CD14-positive monocyte (primary cell): ENCODE results near the gene VAV2. TPM values are rescaled to one million over a fixed set of nuclear protein-coding genes. Genes with fewer than 3 reads are reported as not detected.

Experiments
- DNase-seq, 3 donors: peaks; one replicate each; pipeline ENCODE4 v3.0.0-alpha.2; 2011 to 2022
- H2AFZ ChIP-seq: 2 replicates; pipeline ENCODE4 v1.6.0; 2012; ENCODE audit warnings: mild to moderate bottlenecking, low read depth, low read length, inconsistent platforms; ENCODE audit not compliant: insufficient read depth, poor library complexity, severe bottlenecking
- H3K27ac ChIP-seq, 2 donors: 1 replicate in 1 of 2; 2 replicates in 1 of 2; pipeline ENCODE4 v1.5.1; 2012 to 2013; ENCODE audit warnings: low read length in 2 of 2, control low read depth in 1 of 2, inconsistent platforms in 1 of 2, low read depth in 1 of 2, mild to moderate bottlenecking in 1 of 2
- H3K27me3 ChIP-seq, 2 donors: one replicate each; pipeline versions ENCODE4 v1.6.0 to v1.6.1; 2011 to 2013; ENCODE audit warnings: low read length in 2 of 2; ENCODE audit not compliant: control insufficient read depth in 2 of 2, insufficient read depth in 2 of 2
- H3K36me3 ChIP-seq, 2 donors: replicated peaks in 1 of 2; 1 replicate in 1 of 2; 2 replicates in 1 of 2; pipeline versions ENCODE4 v1.5.1 to v1.6.1; 2012 to 2013; ENCODE audit warnings: low read length in 2 of 2, control low read depth in 1 of 2, inconsistent platforms in 1 of 2, mild to moderate bottlenecking in 1 of 2; ENCODE audit not compliant: insufficient read depth in 2 of 2, control insufficient read depth in 1 of 2
- H3K4me1 ChIP-seq, 2 donors: 1 replicate in 1 of 2; 2 replicates in 1 of 2; pipeline versions ENCODE4 v1.5.1 to v1.6.1; 2012 to 2013; ENCODE audit warnings: low read length in 2 of 2, control low read depth in 1 of 2, inconsistent platforms in 1 of 2, mild to moderate bottlenecking in 1 of 2, moderate library complexity in 1 of 2; ENCODE audit not compliant: insufficient read depth in 2 of 2, control insufficient read depth in 1 of 2
- H3K4me2 ChIP-seq: replicated peaks from 2 replicates; pipeline ENCODE3; 2012; ENCODE audit warnings: low read length, moderate library complexity, mild to moderate bottlenecking; ENCODE audit not compliant: poor library complexity, severe bottlenecking; ENCODE audit errors: extremely low read depth
- H3K4me3 ChIP-seq, 3 experiments: fragments of 200-600 bp in 1 of 3; sonication (generic) in 1 of 3; replicated peaks in 1 of 3; 1 replicate in 2 of 3; 2 replicates in 1 of 3; pipeline ENCODE4 v1.5.1; 2011 to 2013; ENCODE audit warnings: low read length in 3 of 3, mild to moderate bottlenecking in 3 of 3, control low read depth in 2 of 3, low read depth in 2 of 3, inconsistent platforms in 1 of 3, moderate library complexity in 1 of 3
- H3K79me2 ChIP-seq: 2 replicates; pipeline ENCODE4 v1.6.0; 2012; ENCODE audit warnings: mild to moderate bottlenecking, control low read depth, inconsistent platforms, low read length, moderate library complexity; ENCODE audit not compliant: insufficient read depth
- H3K9ac ChIP-seq: 2 replicates; pipeline ENCODE4 v1.6.0; 2017; ENCODE audit warnings: low read length, mild to moderate bottlenecking; ENCODE audit not compliant: insufficient read depth, poor library complexity, severe bottlenecking
- H3K9me3 ChIP-seq, 2 donors: replicated peaks in 1 of 2; 1 replicate in 1 of 2; 2 replicates in 1 of 2; pipeline versions ENCODE4 v1.5.1 to v1.6.1; 2012 to 2013; ENCODE audit warnings: low read length in 2 of 2, control low read depth in 1 of 2; ENCODE audit not compliant: control insufficient read depth in 1 of 2, insufficient read depth in 1 of 2
- H4K20me1 ChIP-seq: 2 replicates; pipeline ENCODE4 v1.6.0; 2012; ENCODE audit warnings: mild to moderate bottlenecking, low read length, control low read depth, moderate library complexity; ENCODE audit not compliant: insufficient read depth
- H3K27ac Mint-ChIP-seq, 7 donors: one replicate each; pipeline ENCODE4 v1.8.0; 2020; ENCODE audit warnings: mild to moderate bottlenecking in 7 of 7, mixed read lengths in 7 of 7, moderate library complexity in 6 of 7, inconsistent platforms in 2 of 7
- H3K27me3 Mint-ChIP-seq, 3 donors: one replicate each; pipeline ENCODE4 v1.8.0; 2021 to 2022; ENCODE audit warnings: low read depth in 3 of 3, mild to moderate bottlenecking in 3 of 3, mixed read lengths in 3 of 3, moderate library complexity in 3 of 3, inconsistent platforms in 1 of 3
- H3K36me3 Mint-ChIP-seq, 2 donors: one replicate each; pipeline ENCODE4 v1.8.0; 2020; ENCODE audit warnings: mixed read lengths in 2 of 2, inconsistent platforms in 1 of 2, mild to moderate bottlenecking in 1 of 2
- H3K4me1 Mint-ChIP-seq: one replicate; pipeline ENCODE4 v1.8.0; 2020; ENCODE audit warnings: mild to moderate bottlenecking, mixed read lengths
- H3K4me3 Mint-ChIP-seq, 2 donors: one replicate each; pipeline ENCODE4 v1.8.0; 2020; ENCODE audit warnings: mild to moderate bottlenecking in 2 of 2, mixed read lengths in 2 of 2, moderate library complexity in 1 of 2
- H3K9me3 Mint-ChIP-seq, 7 donors: one replicate each; pipeline ENCODE4 v1.8.0; 2020 to 2022; ENCODE audit warnings: mixed read lengths in 7 of 7, mild to moderate bottlenecking in 6 of 7, moderate library complexity in 6 of 7, inconsistent platforms in 2 of 7
- WGBS: methylation state at CpG from one replicate; pipeline ENCODE4 v1.1.5; 2013; ENCODE audit warnings: missing lambda C conversion rate; ENCODE audit not compliant: insufficient coverage; 5-methylcytosine and 5-hydroxymethylcytosine counted together
- intact Hi-C, 2 donors: fragments of 100-400 bp; cut with micrococcal nuclease; formaldehyde crosslinking; loops; one replicate each; pipeline versions ENCODE4 v1.15.0 to v1.15.1; 2023
- polyA plus RNA-seq, 3 donors: library from polyadenylated mRNA; depleted of rRNA in 1 of 3; unstranded in 2 of 3; stranded (reverse) in 1 of 3; fragments of 300-500 nt in 2 of 3; fragments of >200 nt in 1 of 3; fragmentation: Illumina TruSeq in 2 of 3; gene quantifications; 1 replicate in 2 of 3; 2 replicates in 1 of 3; pipeline ENCODE4 v1.2.3, GENCODE V29; 2012 to 2021
- TF ChIP-seq, protein P1 (sequence below): fragments of 200-600 bp; IDR thresholded peaks from one replicate; pipeline ENCODE4 v1.8.0; 2022; ENCODE audit warnings: antibody characterized with exemption, mild to moderate bottlenecking

Gene VAV2
- polyA plus RNA-seq, 3 donors: 2.3 to 13.6 (median 2.3) TPM

DNA sequence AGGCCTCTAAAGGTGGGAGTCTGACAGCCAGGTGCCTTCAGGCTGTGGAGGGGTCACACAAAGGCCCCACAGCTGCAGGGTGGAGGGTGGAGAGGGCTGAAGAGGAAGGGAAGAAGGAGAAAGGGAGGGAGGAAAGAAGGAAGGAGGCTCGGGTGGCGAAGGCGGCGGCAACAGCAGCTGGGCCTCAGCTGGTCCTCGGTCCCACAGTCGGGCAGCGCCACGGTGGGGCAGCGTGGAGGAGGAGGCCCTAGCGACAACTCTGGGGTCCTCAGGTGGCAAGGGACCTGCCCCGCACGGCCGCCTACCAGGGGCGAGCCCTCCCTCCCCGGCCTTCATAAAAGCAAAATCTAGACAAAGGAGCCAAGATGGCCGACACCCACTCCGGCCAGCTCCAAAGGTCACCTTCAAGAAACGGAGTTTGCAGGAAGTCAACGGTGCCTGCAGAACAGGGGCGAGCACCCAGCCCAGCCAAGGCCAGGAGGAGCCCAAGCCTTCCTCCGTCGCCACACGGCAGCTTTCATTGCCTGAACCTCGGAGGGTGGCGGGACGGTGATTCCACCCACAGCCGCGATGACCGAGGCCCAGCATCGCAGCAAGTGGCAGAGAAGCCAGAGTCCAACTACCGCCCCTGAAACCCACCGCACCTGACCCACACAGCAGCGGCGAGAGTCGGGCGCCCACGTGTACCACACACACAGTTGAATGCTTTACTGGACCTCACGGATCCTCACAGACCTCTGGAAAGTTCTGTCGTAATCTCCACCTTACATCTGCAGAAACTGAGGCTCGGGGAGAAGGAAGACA lies 98.7 kb downstream of the VAV2 start:
- H3K4me2 ChIP-seq: no peak overlapping the region
- H3K36me3 Mint-ChIP-seq: peaks cover 8 to 23% of the 10 kb centered on the region in 2 donors
- peaks cover 9% of the 10 kb centered on the region for H4K20me1 ChIP-seq
- no peak for DNase-seq
- H3K27ac Mint-ChIP-seq: peak overlapping the region in 4 of 7 donors; percentile 2 to 68 (median 26)
- no peak overlapping the region for H3K4me3 Mint-ChIP-seq
- peaks cover 0 to 2% (median 0%) of the 10 kb centered on the region in 7 donors for H3K9me3 Mint-ChIP-seq
- no peaks in the 10 kb centered on the region for H3K9me3 ChIP-seq
- no peaks in the 10 kb centered on the region for H3K27me3 ChIP-seq
- TF ChIP-seq, protein P1, sequence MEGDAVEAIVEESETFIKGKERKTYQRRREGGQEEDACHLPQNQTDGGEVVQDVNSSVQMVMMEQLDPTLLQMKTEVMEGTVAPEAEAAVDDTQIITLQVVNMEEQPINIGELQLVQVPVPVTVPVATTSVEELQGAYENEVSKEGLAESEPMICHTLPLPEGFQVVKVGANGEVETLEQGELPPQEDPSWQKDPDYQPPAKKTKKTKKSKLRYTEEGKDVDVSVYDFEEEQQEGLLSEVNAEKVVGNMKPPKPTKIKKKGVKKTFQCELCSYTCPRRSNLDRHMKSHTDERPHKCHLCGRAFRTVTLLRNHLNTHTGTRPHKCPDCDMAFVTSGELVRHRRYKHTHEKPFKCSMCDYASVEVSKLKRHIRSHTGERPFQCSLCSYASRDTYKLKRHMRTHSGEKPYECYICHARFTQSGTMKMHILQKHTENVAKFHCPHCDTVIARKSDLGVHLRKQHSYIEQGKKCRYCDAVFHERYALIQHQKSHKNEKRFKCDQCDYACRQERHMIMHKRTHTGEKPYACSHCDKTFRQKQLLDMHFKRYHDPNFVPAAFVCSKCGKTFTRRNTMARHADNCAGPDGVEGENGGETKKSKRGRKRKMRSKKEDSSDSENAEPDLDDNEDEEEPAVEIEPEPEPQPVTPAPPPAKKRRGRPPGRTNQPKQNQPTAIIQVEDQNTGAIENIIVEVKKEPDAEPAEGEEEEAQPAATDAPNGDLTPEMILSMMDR: no peak
- no peaks in the 10 kb centered on the region for H3K4me1 ChIP-seq
- WGBS: 95% methylated on average over 40 of the region's 40 CpGs
- H3K27me3 Mint-ChIP-seq: peaks cover 0 to 4% (median 0%) of the 10 kb centered on the region in 3 donors
- no peak overlapping the region for H2AFZ ChIP-seq
- no peak overlapping the region for H3K9ac ChIP-seq
- no peak overlapping the region for H3K4me3 ChIP-seq
- no peaks in the 10 kb centered on the region for H3K79me2 ChIP-seq
- no peak overlapping the region for H3K27ac ChIP-seq
- peaks cover 0 to 6% of the 10 kb centered on the region in 2 donors for H3K36me3 ChIP-seq
- H3K4me1 Mint-ChIP-seq: no peaks in the 10 kb centered on the region
- intact Hi-C loops: no loop called here

DNA sequence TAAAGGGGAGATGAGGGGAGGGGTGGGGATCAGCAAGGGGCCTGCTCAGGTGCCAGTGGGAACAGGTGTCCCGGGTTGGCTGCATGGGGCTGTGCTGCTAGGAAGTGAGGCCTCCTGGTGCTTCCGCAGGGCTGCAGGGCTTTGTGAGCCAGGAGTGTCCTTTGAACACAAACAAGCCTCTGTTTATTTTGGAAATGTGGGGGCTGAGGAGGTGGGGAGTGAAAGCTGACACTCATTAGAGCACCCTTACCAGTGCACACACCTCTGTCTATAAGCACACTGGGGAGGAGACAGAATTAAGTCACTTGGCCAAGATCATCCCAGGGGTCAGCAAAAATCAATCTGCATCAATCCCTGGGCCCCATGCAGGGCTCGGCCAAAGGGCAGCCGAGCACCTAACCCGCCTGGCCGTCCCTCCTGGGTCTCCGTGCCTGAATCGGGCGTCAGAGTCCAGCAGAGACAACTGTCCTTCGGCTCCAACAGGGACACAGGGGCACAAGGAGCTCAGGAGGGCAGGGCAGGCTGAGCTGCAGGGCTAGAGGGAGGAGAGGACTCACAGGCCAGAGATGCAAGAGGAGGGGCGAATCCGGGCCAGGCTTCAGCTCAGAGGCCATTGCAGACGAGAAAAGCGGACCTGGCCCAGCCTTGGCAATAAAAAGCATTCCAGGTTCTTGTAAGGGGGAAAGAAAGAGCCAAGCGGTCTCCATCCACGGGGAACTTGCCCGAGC lies 99.8 kb downstream of the VAV2 start:
- H3K4me3 Mint-ChIP-seq: no peak overlapping the region
- H3K4me1 Mint-ChIP-seq: no peaks in the 10 kb centered on the region
- H3K27ac ChIP-seq: no peak overlapping the region
- no peaks in the 10 kb centered on the region for H3K27me3 ChIP-seq
- intact Hi-C loops: no loop called here
- no peak overlapping the region for H3K9ac ChIP-seq
- H3K4me1 ChIP-seq: no peaks in the 10 kb centered on the region
- 89% methylated on average over 13 of the region's 17 CpGs for WGBS
- H3K36me3 Mint-ChIP-seq: peaks cover 11 to 27% of the 10 kb centered on the region in 2 donors
- peak overlapping the region in 2 of 7 donors; percentile 34 to 44 for H3K27ac Mint-ChIP-seq
- H3K9me3 ChIP-seq: no peaks in the 10 kb centered on the region
- H3K4me3 ChIP-seq: no peak overlapping the region
- DNase-seq: no peak
- H3K79me2 ChIP-seq: no peaks in the 10 kb centered on the region
- H3K9me3 Mint-ChIP-seq: peaks cover 0 to 2% (median 0%) of the 10 kb centered on the region in 7 donors
- peaks cover 0 to 12% of the 10 kb centered on the region in 2 donors for H3K36me3 ChIP-seq
- H3K4me2 ChIP-seq: no peak overlapping the region
- TF ChIP-seq, protein P1: no peak
- H4K20me1 ChIP-seq: peaks cover 3% of the 10 kb centered on the region
- peaks cover 0 to 2% (median 0%) of the 10 kb centered on the region in 3 donors for H3K27me3 Mint-ChIP-seq
- no peak overlapping the region for H2AFZ ChIP-seq
